Lower leg skin (tissue), 3 donors: ENCODE measurements around the gene KCNT2.

ENCODE experiments used
- POLR2A ChIP-seq, 2 donors: fragments of 450-650 bp; IDR thresholded peaks; one replicate each; pipeline ENCODE4 v1.6.1; 2016 to 2017; ENCODE audit warnings: antibody characterized with exemption in 2 of 2, mild to moderate bottlenecking in 1 of 2, moderate library complexity in 1 of 2
- TF ChIP-seq, protein P1 (sequence below), 3 donors: fragments of 450-650 bp; IDR thresholded peaks; one replicate each; pipeline ENCODE4 v1.5.1; 2016; ENCODE audit warnings: antibody characterized with exemption in 3 of 3, mild to moderate bottlenecking in 3 of 3, moderate library complexity in 2 of 3

- no peak for TF ChIP-seq POLR2A (IDR thresholded peaks at IDR 0.05)
- TF ChIP-seq, protein P1, sequence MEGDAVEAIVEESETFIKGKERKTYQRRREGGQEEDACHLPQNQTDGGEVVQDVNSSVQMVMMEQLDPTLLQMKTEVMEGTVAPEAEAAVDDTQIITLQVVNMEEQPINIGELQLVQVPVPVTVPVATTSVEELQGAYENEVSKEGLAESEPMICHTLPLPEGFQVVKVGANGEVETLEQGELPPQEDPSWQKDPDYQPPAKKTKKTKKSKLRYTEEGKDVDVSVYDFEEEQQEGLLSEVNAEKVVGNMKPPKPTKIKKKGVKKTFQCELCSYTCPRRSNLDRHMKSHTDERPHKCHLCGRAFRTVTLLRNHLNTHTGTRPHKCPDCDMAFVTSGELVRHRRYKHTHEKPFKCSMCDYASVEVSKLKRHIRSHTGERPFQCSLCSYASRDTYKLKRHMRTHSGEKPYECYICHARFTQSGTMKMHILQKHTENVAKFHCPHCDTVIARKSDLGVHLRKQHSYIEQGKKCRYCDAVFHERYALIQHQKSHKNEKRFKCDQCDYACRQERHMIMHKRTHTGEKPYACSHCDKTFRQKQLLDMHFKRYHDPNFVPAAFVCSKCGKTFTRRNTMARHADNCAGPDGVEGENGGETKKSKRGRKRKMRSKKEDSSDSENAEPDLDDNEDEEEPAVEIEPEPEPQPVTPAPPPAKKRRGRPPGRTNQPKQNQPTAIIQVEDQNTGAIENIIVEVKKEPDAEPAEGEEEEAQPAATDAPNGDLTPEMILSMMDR (IDR thresholded peaks at IDR 0.05): no peak
These were observed 4.6 kb downstream of the KCNT2 start for GRCh38 chr1:196603651-196604050.
